Osteoblast (primary cell): Measurements from ENCODE around the gene KNDC1. TPM values are rescaled to one million over a fixed set of nuclear protein-coding genes. Genes with fewer than 3 reads are reported as not detected.

ENCODE experiments used
- DNase-seq: peaks from one replicate; pipeline ENCODE4 v3.0.0; 2011; ENCODE audit warnings: low spot score, mixed read lengths; ENCODE audit not compliant: insufficient read length; ENCODE audit errors: missing footprints
- H2AFZ ChIP-seq: 2 replicates; pipeline ENCODE4 v1.6.0; 2011; ENCODE audit warnings: mild to moderate bottlenecking, low read length
- H3K27ac ChIP-seq: 2 replicates; pipeline ENCODE4 v1.5.1; 2011; ENCODE audit warnings: mild to moderate bottlenecking, low read depth, low read length, moderate library complexity
- H3K27me3 ChIP-seq: 2 replicates; pipeline ENCODE4 v1.6.0; 2012; ENCODE audit warnings: mild to moderate bottlenecking, control low read depth, inconsistent platforms, low read length, moderate library complexity; ENCODE audit not compliant: insufficient read depth
- H3K36me3 ChIP-seq: 2 replicates; pipeline ENCODE4 v1.5.1; 2011; ENCODE audit warnings: mild to moderate bottlenecking, low read length, control low read depth, moderate library complexity; ENCODE audit not compliant: insufficient read depth
- H3K4me1 ChIP-seq: 2 replicates; pipeline ENCODE4 v1.5.1; 2011; ENCODE audit warnings: mild to moderate bottlenecking, low read length, control low read depth, moderate library complexity; ENCODE audit not compliant: insufficient read depth
- H3K4me2 ChIP-seq: 2 replicates; pipeline ENCODE4 v1.6.0; 2011; ENCODE audit warnings: mild to moderate bottlenecking, low read length; ENCODE audit not compliant: insufficient read depth
- H3K4me3 ChIP-seq: fragments of 200-600 bp; sonication (generic); 3 replicates; pipeline ENCODE4 v1.5.1; 2012; ENCODE audit warnings: mild to moderate bottlenecking, low read length, inconsistent platforms; ENCODE audit not compliant: insufficient read depth
- H3K79me2 ChIP-seq: 2 replicates; pipeline ENCODE4 v1.6.0; 2012; ENCODE audit warnings: mild to moderate bottlenecking, low read length, control low read depth, inconsistent platforms; ENCODE audit not compliant: insufficient read depth
- H3K9me3 ChIP-seq: 2 replicates; pipeline ENCODE4 v1.5.1; 2011; ENCODE audit warnings: low read depth, low read length, control low read depth
- H4K20me1 ChIP-seq: 2 replicates; pipeline ENCODE4 v1.6.0; 2012; ENCODE audit warnings: mild to moderate bottlenecking, low read length, control low read depth; ENCODE audit not compliant: insufficient read depth
- total RNA-seq: library from RNA; depleted of rRNA; stranded (reverse); fragments of >200 nt; gene quantifications from 2 replicates; pipeline ENCODE4 v1.2.3, GENCODE V29; 2012
- TF ChIP-seq, protein P1 (sequence below): IDR thresholded peaks from 2 replicates; pipeline ENCODE4 v1.5.1; 2011; ENCODE audit warnings: mild to moderate bottlenecking, low read depth, low read length, moderate library complexity; ENCODE audit errors: extremely low read depth

The KNDC1 gene
- total RNA-seq, 1 donor = not detected

DNA sequence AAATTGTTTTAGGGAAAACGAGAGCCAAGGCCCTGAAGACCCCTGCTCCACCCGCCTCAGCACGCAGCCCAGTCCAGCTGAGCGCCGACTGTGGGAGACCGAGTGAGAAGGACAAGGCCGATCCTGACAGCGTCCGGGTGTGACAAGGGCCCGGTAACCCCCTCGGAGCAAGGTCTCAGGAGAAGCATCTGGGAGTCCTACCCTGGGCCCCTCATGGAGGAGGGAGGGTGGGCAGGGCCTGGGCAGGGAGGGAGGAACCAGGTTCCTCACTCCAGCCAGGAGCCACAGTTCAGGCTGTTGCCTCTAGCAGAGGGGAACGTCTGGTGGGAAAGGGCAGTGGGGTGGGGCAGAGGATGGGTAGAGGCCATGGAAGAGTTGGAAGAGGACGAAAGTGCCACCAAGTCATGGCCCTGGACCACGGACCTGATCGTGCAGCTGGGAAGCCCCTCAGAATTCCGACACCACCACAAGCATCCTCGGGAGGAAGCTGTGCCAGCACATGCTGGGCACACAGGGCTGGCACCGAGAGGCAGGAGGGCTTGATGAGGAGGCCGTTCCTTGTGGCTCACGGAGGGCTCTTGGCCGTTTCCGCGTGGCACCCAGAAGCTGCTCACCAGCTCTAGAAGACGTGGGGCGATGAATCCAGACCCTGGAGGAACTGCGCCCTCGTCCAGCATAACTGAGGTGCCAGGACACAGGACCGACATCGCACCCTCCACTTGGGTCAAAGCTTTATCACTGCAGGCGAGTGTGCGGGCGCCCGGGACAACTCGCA is 2.2 kb upstream of the KNDC1 start:
- H3K27me3 ChIP-seq = peaks cover 13% of the 10 kb centered on the region
- H2AFZ ChIP-seq = no peak overlapping the region
- no peak overlapping the region for H3K4me2 ChIP-seq
- H3K4me3 ChIP-seq = no peak overlapping the region
- no peaks in the 10 kb centered on the region for H3K36me3 ChIP-seq
- TF ChIP-seq, protein P1, sequence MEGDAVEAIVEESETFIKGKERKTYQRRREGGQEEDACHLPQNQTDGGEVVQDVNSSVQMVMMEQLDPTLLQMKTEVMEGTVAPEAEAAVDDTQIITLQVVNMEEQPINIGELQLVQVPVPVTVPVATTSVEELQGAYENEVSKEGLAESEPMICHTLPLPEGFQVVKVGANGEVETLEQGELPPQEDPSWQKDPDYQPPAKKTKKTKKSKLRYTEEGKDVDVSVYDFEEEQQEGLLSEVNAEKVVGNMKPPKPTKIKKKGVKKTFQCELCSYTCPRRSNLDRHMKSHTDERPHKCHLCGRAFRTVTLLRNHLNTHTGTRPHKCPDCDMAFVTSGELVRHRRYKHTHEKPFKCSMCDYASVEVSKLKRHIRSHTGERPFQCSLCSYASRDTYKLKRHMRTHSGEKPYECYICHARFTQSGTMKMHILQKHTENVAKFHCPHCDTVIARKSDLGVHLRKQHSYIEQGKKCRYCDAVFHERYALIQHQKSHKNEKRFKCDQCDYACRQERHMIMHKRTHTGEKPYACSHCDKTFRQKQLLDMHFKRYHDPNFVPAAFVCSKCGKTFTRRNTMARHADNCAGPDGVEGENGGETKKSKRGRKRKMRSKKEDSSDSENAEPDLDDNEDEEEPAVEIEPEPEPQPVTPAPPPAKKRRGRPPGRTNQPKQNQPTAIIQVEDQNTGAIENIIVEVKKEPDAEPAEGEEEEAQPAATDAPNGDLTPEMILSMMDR = no peak
- H4K20me1 ChIP-seq = no peaks in the 10 kb centered on the region
- no peaks in the 10 kb centered on the region for H3K79me2 ChIP-seq
- no peak overlapping the region for H3K27ac ChIP-seq
- no peaks in the 10 kb centered on the region for H3K9me3 ChIP-seq
- no peak for DNase-seq
- H3K4me1 ChIP-seq = no peaks in the 10 kb centered on the region

DNA sequence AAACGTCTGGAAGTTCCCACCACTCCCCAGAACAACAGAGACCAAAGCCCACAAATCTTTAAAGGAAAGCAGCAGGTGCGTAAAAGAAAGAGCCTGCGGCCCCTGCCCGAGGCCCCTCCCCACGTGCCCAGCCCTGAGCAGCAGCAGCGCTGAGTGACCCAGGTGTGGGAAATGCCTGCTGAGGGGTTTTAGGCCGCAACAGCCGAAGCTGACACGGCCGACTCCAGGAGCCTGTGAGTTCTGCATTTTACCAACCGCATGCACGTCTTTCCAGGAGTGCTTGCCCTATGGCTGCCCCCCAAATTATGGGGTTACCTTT is 1.6 kb upstream of the KNDC1 start:
- no peak overlapping the region for H3K4me3 ChIP-seq
- no peak overlapping the region for H3K4me2 ChIP-seq
- no peaks in the 10 kb centered on the region for H3K4me1 ChIP-seq
- H4K20me1 ChIP-seq = no peaks in the 10 kb centered on the region
- H3K9me3 ChIP-seq = no peaks in the 10 kb centered on the region
- H3K27ac ChIP-seq = no peak overlapping the region
- TF ChIP-seq, protein P1 = no peak
- peak; percentile 79 for DNase-seq
- no peaks in the 10 kb centered on the region for H3K36me3 ChIP-seq
- no peak overlapping the region for H2AFZ ChIP-seq
- no peaks in the 10 kb centered on the region for H3K79me2 ChIP-seq
- peaks cover 13% of the 10 kb centered on the region for H3K27me3 ChIP-seq

DNA sequence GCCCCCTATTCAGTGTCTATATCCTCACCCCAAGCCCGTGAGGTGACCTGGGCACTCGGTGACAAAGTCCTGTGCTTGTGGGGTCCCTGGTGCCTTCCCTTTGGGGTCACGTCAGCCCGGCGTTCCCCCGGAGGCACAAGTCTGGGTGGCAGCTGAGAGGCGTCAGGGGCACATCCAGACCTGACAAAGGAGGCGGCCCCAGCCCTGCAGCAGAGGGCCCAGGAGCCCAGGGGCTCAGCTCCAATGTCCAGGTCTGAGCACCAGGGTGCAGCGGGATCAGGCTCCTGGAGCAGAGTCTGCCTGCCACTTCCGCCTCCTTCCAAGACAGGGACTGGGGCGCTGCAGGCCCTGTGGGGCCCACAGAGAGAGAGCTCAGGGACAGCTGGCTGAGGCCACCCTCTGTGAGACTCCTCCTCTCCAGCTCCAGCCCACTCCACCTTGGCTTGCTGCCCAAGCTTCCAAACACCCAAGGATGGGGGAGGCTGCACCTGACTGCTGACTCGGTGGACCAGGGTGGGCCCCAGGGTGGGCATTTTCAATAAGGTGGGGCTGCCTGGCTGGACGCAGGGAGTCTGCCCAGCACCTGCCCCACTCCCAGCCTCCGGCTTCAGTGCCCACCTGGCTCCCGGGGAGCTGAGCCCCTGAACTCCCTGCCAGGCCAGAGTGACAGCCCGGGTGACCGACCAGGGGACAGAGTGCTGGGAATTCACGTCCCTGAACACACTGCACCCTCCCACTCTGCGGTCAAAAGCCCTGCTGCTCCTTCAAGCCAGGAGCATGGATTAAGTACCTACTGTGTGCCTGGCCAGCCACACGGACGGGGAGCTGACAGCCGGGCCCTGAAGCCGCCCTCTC is 1.0 kb upstream of the KNDC1 start:
- H3K4me1 ChIP-seq = no peaks in the 10 kb centered on the region
- H2AFZ ChIP-seq = no peak overlapping the region
- H3K36me3 ChIP-seq = no peaks in the 10 kb centered on the region
- no peak overlapping the region for H3K4me3 ChIP-seq
- H3K27ac ChIP-seq = no peak overlapping the region
- H3K27me3 ChIP-seq = peaks cover 13% of the 10 kb centered on the region
- no peaks in the 10 kb centered on the region for H3K9me3 ChIP-seq
- no peak overlapping the region for H3K4me2 ChIP-seq
- TF ChIP-seq, protein P1 = no peak
- H3K79me2 ChIP-seq = no peaks in the 10 kb centered on the region
- peak; percentile 90 for DNase-seq
- H4K20me1 ChIP-seq = no peaks in the 10 kb centered on the region

DNA sequence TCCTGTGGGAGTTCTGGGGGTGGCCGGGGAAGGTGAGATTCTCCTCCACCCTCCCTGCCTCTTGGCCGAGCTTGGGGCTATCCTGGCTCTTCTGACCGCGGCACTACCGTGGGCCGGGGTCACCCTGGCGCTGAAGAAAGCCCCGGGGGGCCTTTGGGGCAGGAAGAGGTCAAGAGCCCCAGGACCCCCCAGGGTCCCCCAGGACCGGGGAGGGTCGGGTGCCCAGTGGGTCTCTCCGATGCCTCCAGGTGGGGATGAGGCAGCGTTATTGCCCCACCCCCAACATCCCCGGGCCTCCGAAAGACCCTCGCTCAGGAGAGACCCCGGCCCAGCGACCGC is 439 bp upstream of the KNDC1 start:
- Histone ChIP-seq H3K9me3 (no peaks in the 10 kb centered on the region), H3K27me3 (peaks cover 13% of the 10 kb centered on the region), H3K4me1 (no peaks in the 10 kb centered on the region), H4K20me1 (no peaks in the 10 kb centered on the region), H3K4me3 (no peak overlapping the region), H2AFZ (no peak overlapping the region), H3K27ac (no peak overlapping the region), H3K36me3 (no peaks in the 10 kb centered on the region), H3K4me2 (no peak overlapping the region), H3K79me2 (no peaks in the 10 kb centered on the region)
- DNase-seq = peak; percentile 85
- TF ChIP-seq, protein P1 = no peak
